ENCODE measurements around the gene SLC6A16.
"Not testable (repeated sequence)": the region's sequence is repeated elsewhere in the genome, so short reads cannot be mapped to it uniquely, and the experiment has no call there.

Gene SLC6A16

GRCh38 chr19:49324801-49325576, at the start of gene SLC6A16:
SLC6A16 (minus strand) TSS chr19:49325191; CDS start chr19:49311347, 13,844 bp downstream.
- peak; percentile 5 for FAIRE-seq
- DNase-seq (ENCODE audit: extremely low spot score, insufficient read length, low read depth), result no peak

- not testable (repeated sequence) for FAIRE-seq; DNase-seq (ENCODE audit: extremely low spot score, insufficient read length, low read depth)
These were observed 48.2 kb upstream of the SLC6A16 start for GRCh38 chr19:49373174-49373573.

- FAIRE-seq (no peak), DNase-seq (ENCODE audit: extremely low spot score, insufficient read length, low read depth) (no peak)
These were observed 46.2 kb upstream of the SLC6A16 start for GRCh38 chr19:49371184-49371583.

GRCh38 chr19:49368711-49369358, 43.8 kb upstream of the SLC6A16 start:
- FAIRE-seq (peak; percentile 12), DNase-seq (ENCODE audit: extremely low spot score, insufficient read length, low read depth) (no peak)

GRCh38 chr19:49366110-49366509, 41.1 kb upstream of the SLC6A16 start:
- no peak for FAIRE-seq
- no peak for DNase-seq (ENCODE audit: extremely low spot score, insufficient read length, low read depth)

GRCh38 chr19:49364083-49364737, 39.2 kb upstream of the SLC6A16 start:
- DNase-seq (ENCODE audit: extremely low spot score, insufficient read length, low read depth) (no peak), FAIRE-seq (no peak)

- FAIRE-seq, result peak; percentile 96
These were observed 38.5 kb upstream of the SLC6A16 start, which contains the start of gene DKKL1 for GRCh38 chr19:49363268-49364082. DKKL1 (plus strand) TSS chr19:49363877; CDS start chr19:49363999, 122 bp downstream.

GRCh38 chr19:49362929-49363267, 37.9 kb upstream of the SLC6A16 start:
- no peak for FAIRE-seq
- no peak for DNase-seq (ENCODE audit: extremely low spot score, insufficient read length, low read depth)

More at GRCh38 chr19:49363268-49364082, 38.5 kb upstream of the SLC6A16 start, which contains the start of gene DKKL1:
- peak; percentile 85 for DNase-seq (ENCODE audit: extremely low spot score, insufficient read length, low read depth)

- DNase-seq (ENCODE audit: extremely low spot score, insufficient read length, low read depth), result no peak
- FAIRE-seq, result no peak
These were observed 37.3 kb upstream of the SLC6A16 start, which contains the start of gene TEAD2 for GRCh38 chr19:49362048-49362928. TEAD2 (minus strand) TSS chr19:49362416; CDS start chr19:49360075, 2,341 bp downstream.

GRCh38 chr19:49361438-49362047, 36.6 kb upstream of the SLC6A16 start:
- no peak for DNase-seq (ENCODE audit: extremely low spot score, insufficient read length, low read depth)
- no peak for FAIRE-seq

GRCh38 chr19:49359851-49360820, 35.1 kb upstream of the SLC6A16 start:
- DNase-seq (ENCODE audit: extremely low spot score, insufficient read length, low read depth), result no peak
- no peak for FAIRE-seq

- FAIRE-seq (no peak), DNase-seq (ENCODE audit: extremely low spot score, insufficient read length, low read depth) (no peak)
These were observed 32.2 kb upstream of the SLC6A16 start for GRCh38 chr19:49357186-49357585.

GRCh38 chr19:49356382-49356781, 31.4 kb upstream of the SLC6A16 start:
- DNase-seq (ENCODE audit: extremely low spot score, insufficient read length, low read depth), result no peak
- no peak for FAIRE-seq

GRCh38 chr19:49355909-49356353, 30.9 kb upstream of the SLC6A16 start:
- no peak for DNase-seq (ENCODE audit: extremely low spot score, insufficient read length, low read depth)

GRCh38 chr19:49349567-49349966, 24.6 kb upstream of the SLC6A16 start:
- DNase-seq (ENCODE audit: extremely low spot score, insufficient read length, low read depth) (no peak), FAIRE-seq (no peak)

More at GRCh38 chr19:49355909-49356353, 30.9 kb upstream of the SLC6A16 start:
- no peak for FAIRE-seq

GRCh38 chr19:49348305-49349189, 23.6 kb upstream of the SLC6A16 start:
- no peak for FAIRE-seq

More at GRCh38 chr19:49348305-49349189, 23.6 kb upstream of the SLC6A16 start:
- no peak for DNase-seq (ENCODE audit: extremely low spot score, insufficient read length, low read depth)

Data from GM18507 (cell line).